Hepatocyte (in vitro differentiated cells): ENCODE measurements around the gene PCSK6. TPM values are rescaled to one million over a fixed set of nuclear protein-coding genes. Genes with fewer than 3 reads are reported as not detected.

Source experiments
- DNase-seq: peaks from one replicate; pipeline ENCODE4 v3.0.0-alpha.2; 2016; ENCODE audit warnings: low spot score
- H2AFZ ChIP-seq: fragments of 200-600 bp; sonication (generic); 2 replicates; pipeline ENCODE4 v1.6.0; 2016; ENCODE audit warnings: antibody characterized with exemption, mild to moderate bottlenecking
- H3K27ac ChIP-seq: fragments of 200-600 bp; sonication (generic); 2 replicates; pipeline ENCODE4 v1.5.1; 2016; ENCODE audit warnings: mild to moderate bottlenecking
- H3K27me3 ChIP-seq: fragments of 200-600 bp; sonication (generic); 2 replicates; pipeline ENCODE4 v1.6.1; 2016
- H3K36me3 ChIP-seq: fragments of 200-600 bp; sonication (generic); replicated peaks from 2 replicates; pipeline ENCODE4 v1.5.1; 2016; ENCODE audit warnings: low read depth; ENCODE audit not compliant: insufficient read depth
- H3K4me1 ChIP-seq: fragments of 200-600 bp; sonication (generic); 2 replicates; pipeline ENCODE4 v1.5.1; 2016; ENCODE audit warnings: mild to moderate bottlenecking, moderate library complexity; ENCODE audit not compliant: insufficient read depth
- H3K4me2 ChIP-seq: fragments of 200-600 bp; sonication (generic); 2 replicates; pipeline ENCODE4 v1.6.0; 2016
- H3K4me3 ChIP-seq: fragments of 200-600 bp; sonication (generic); 2 replicates; pipeline ENCODE4 v1.5.1; 2016; ENCODE audit warnings: mild to moderate bottlenecking
- H3K79me2 ChIP-seq: fragments of 200-600 bp; sonication (generic); 2 replicates; pipeline ENCODE4 v1.6.0; 2017; ENCODE audit warnings: mild to moderate bottlenecking
- H3K9me2 ChIP-seq: fragments of 200-600 bp; sonication (generic); replicated peaks from 2 replicates; pipeline ENCODE4 v1.6.0; 2017; ENCODE audit warnings: mild to moderate bottlenecking; ENCODE audit not compliant: insufficient read depth
- H3K9me3 ChIP-seq: fragments of 200-600 bp; sonication (generic); 2 replicates; pipeline ENCODE4 v1.5.1; 2016; ENCODE audit warnings: low read depth, mild to moderate bottlenecking
- H4K20me1 ChIP-seq: fragments of 200-600 bp; sonication (generic); 2 replicates; pipeline ENCODE4 v1.6.0; 2016; ENCODE audit warnings: mild to moderate bottlenecking; ENCODE audit not compliant: insufficient read depth, poor library complexity, severe bottlenecking
- CTCF ChIP-seq: fragments of 200-600 bp; sonication (generic); IDR thresholded peaks from 2 replicates; pipeline ENCODE4 v1.5.1; 2016; ENCODE audit warnings: antibody characterized with exemption, mild to moderate bottlenecking; ENCODE audit not compliant: poor library complexity
- EZH2 ChIP-seq: fragments of 200-600 bp; sonication (generic); IDR thresholded peaks from 2 replicates; pipeline ENCODE4 v1.6.1; 2016; ENCODE audit warnings: antibody characterized with exemption, mild to moderate bottlenecking, borderline replicate concordance
- EZH2phosphoT487 ChIP-seq: fragments of 200-600 bp; sonication (generic); IDR thresholded peaks from one replicate; pipeline ENCODE4 v1.6.1; 2018; ENCODE audit warnings: antibody characterized with exemption, mild to moderate bottlenecking, low read depth, moderate library complexity; ENCODE audit not compliant: unreplicated experiment, severe bottlenecking
- WGBS: methylation state at CpG from one replicate; pipeline ENCODE4 v1.1.6; 2016; ENCODE audit warnings: low lambda C conversion rate; ENCODE audit errors: missing lambda C conversion rate; 5-methylcytosine and 5-hydroxymethylcytosine counted together
- polyA plus RNA-seq: library from polyadenylated mRNA; unstranded; fragments of >200 nt; fragmentation: Nextera tagmentation; extraction: Ambion mirVana; gene quantifications from 2 replicates; pipeline ENCODE4 v1.2.1, GENCODE V29; 2016
- total RNA-seq: library from RNA; depleted of rRNA; stranded (reverse); fragments of >200 nt; gene quantifications from 2 replicates; pipeline ENCODE4 v1.2.3, GENCODE V29; 2014

The PCSK6 gene
- total and polyA plus RNA-seq, 2 experiments from 2014 or later, result 31.7 to 40.5 TPM

- no peaks in the 10 kb centered on the region for H3K36me3 ChIP-seq
- H3K27ac ChIP-seq, result no peak overlapping the region
- DNase-seq, result no peak
Measured at GRCh38 chr15:101522621-101523559, 33.4 kb upstream of the PCSK6 start.

GRCh38 chr15:101522091-101522490, 32.6 kb upstream of the PCSK6 start:
- no peaks in the 10 kb centered on the region for H3K9me2 ChIP-seq
- no peaks in the 10 kb centered on the region for H3K27me3 ChIP-seq
- H4K20me1 ChIP-seq, result no peaks in the 10 kb centered on the region
- H3K27ac ChIP-seq, result no peak overlapping the region
- peaks cover 12% of the 10 kb centered on the region for H3K9me3 ChIP-seq
- DNase-seq, result no peak
- no peaks in the 10 kb centered on the region for H3K36me3 ChIP-seq
- TF ChIP-seq EZH2phosphoT487 (no peak), EZH2 (no peak), CTCF (no peak)
- H3K4me3 ChIP-seq, result no peak overlapping the region
- no peak overlapping the region for H3K4me2 ChIP-seq
- no peak overlapping the region for H2AFZ ChIP-seq
- WGBS, result 83% methylated on average over 11 of the region's 11 CpGs
- no peaks in the 10 kb centered on the region for H3K4me1 ChIP-seq
- H3K79me2 ChIP-seq, result no peaks in the 10 kb centered on the region

More at GRCh38 chr15:101522621-101523559, 33.4 kb upstream of the PCSK6 start:
- H3K79me2 ChIP-seq, result no peaks in the 10 kb centered on the region
- H3K4me1 ChIP-seq, result peaks cover 3% of the 10 kb centered on the region
- no peak overlapping the region for H2AFZ ChIP-seq
- TF ChIP-seq EZH2phosphoT487 (no peak), CTCF (no peak), EZH2 (no peak)
- peaks cover 6% of the 10 kb centered on the region for H3K9me3 ChIP-seq
- H3K4me2 ChIP-seq, result no peak overlapping the region
- H3K27me3 ChIP-seq, result no peaks in the 10 kb centered on the region
- no peak overlapping the region for H3K4me3 ChIP-seq
- no peaks in the 10 kb centered on the region for H3K9me2 ChIP-seq
- no peaks in the 10 kb centered on the region for H4K20me1 ChIP-seq
- WGBS, result 92% methylated on average over 18 of the region's 18 CpGs

- Histone ChIP-seq H2AFZ (no peak overlapping the region), H3K36me3 (no peaks in the 10 kb centered on the region), H3K4me1 (no peaks in the 10 kb centered on the region), H3K27ac (no peak overlapping the region), H3K9me3 (peaks cover 15% of the 10 kb centered on the region), H3K4me2 (no peak overlapping the region), H3K4me3 (no peak overlapping the region), H4K20me1 (no peaks in the 10 kb centered on the region), H3K27me3 (no peaks in the 10 kb centered on the region), H3K79me2 (no peaks in the 10 kb centered on the region), H3K9me2 (no peaks in the 10 kb centered on the region)
- WGBS, result 35% methylated on average over 5 of the region's 5 CpGs
- TF ChIP-seq EZH2 (no peak), EZH2phosphoT487 (no peak), CTCF (no peak)
- no peak for DNase-seq
Measured at GRCh38 chr15:101521591-101521990, 32.1 kb upstream of the PCSK6 start.
